IPS-20b (cell line): ENCODE measurements around the gene SND1.
A peak's percentile ranks its signal among the peaks of the same experiment; 100 is the strongest.

Source experiments
- H3K27ac ChIP-seq: one replicate; pipeline ENCODE4 v1.5.1; 2013; ENCODE audit warnings: low read length
- H3K27me3 ChIP-seq: 2 replicates; pipeline ENCODE4 v1.6.1; 2013; ENCODE audit warnings: mild to moderate bottlenecking, low read length, inconsistent platforms; ENCODE audit not compliant: insufficient read depth
- H3K36me3 ChIP-seq: 2 replicates; pipeline ENCODE4 v1.6.1; 2013; ENCODE audit warnings: low read depth, mild to moderate bottlenecking, inconsistent platforms, low read length, moderate library complexity; ENCODE audit not compliant: insufficient read depth
- H3K4me1 ChIP-seq: 2 replicates; pipeline ENCODE4 v1.6.1; 2013; ENCODE audit warnings: mild to moderate bottlenecking, control low read depth, inconsistent platforms, low read length, moderate library complexity; ENCODE audit not compliant: insufficient read depth
- H3K4me3 ChIP-seq: 2 replicates; pipeline ENCODE4 v1.5.1; 2013; ENCODE audit warnings: mild to moderate bottlenecking, low read length, inconsistent platforms
- H3K9ac ChIP-seq: 2 replicates; pipeline ENCODE4 v1.6.1; 2013; ENCODE audit warnings: low read depth, mild to moderate bottlenecking, inconsistent platforms, low read length, moderate library complexity
- H3K9me3 ChIP-seq: 2 replicates; pipeline ENCODE4 v1.6.1; 2013; ENCODE audit warnings: mild to moderate bottlenecking, low read depth, low read length, inconsistent platforms; ENCODE audit not compliant: insufficient read depth

The SND1 gene

DNA sequence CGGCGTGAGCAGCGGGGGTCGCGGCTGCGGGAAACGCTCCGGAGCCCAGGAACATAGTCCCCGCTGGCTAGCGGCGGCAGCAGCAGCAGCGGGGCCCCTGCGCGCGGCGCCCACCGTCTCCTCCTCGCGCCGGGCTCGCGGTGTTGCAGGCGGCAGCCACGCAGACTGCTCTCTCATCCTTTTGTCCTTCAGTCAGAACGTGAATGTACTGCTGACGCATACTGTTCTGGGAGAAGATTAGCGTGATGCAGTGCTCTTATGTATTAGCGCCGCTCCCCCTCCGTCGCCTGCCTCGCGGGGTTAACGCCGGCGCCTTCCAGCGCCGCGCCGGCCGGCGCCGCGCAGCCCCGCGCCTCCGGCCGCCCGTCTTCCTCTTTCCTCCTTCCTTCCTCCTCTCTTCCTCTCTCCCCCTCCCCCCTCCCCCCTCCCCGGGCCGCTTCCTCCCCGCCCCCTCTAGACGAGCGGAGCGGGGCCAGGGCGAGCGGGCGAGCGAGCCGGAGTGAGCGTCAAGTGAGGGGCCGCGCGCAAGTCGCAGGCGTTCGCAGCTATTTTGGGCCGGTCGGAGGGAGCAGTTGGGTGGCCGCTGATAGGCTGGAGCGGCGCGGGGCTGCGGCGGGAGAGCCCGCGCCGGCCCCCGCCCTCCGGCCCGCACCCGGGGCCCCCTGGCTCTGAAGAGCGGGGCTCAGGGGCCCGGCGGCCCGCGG lies 380.1 kb downstream of the SND1 start:
- no peaks in the 10 kb centered on the region for H3K9me3 ChIP-seq
- H3K4me3 ChIP-seq = peak overlapping the region; percentile 75
- H3K4me1 ChIP-seq = peaks cover 19% of the 10 kb centered on the region
- H3K9ac ChIP-seq = peak overlapping the region; percentile 59; the same call in 1 of the 2 replicates
- H3K27me3 ChIP-seq = peaks cover 50% of the 10 kb centered on the region
- H3K36me3 ChIP-seq = peaks cover 15% of the 10 kb centered on the region; the same call in 1 of the 2 replicates
- no peak overlapping the region for H3K27ac ChIP-seq

DNA sequence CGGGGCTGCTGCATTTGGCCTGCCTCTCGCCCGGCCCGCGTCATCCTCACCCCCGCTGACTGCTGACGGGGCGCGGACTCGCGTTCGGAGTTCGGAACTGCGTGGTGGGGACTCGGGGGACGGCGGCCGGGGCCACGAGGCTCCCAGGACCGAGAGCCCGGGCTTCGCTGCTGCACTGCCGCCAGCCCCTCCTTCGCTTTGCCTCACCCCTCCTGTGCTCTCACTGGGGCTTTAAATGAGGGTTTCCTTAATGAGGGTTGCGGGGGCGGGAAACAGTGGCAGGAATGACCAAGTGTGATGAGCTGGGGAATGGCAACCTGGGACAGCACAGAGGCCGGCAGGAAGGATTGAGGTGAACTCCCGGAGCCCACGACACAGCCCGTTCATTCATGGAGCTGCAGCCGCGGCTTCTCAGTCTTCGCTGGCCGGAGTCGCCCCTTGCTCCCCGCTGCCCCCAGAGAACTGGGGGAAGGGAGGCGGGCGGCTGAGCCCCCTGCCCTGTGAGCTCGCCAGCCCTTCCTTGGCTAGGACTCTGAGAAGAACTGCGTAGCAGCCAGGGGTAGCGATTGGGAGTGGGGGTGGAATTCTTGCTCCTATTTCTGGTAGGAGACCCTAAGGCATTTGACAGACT lies 380.7 kb downstream of the SND1 start:
- H3K27me3 ChIP-seq = peaks cover 50% of the 10 kb centered on the region
- no peak overlapping the region for H3K27ac ChIP-seq
- H3K4me1 ChIP-seq = peaks cover 16% of the 10 kb centered on the region
- peak overlapping the region; percentile 75; the same call in 1 of the 2 replicates for H3K4me3 ChIP-seq
- H3K9me3 ChIP-seq = no peaks in the 10 kb centered on the region
- peak overlapping the region; percentile 59; the same call in 1 of the 2 replicates for H3K9ac ChIP-seq
- H3K36me3 ChIP-seq = peaks cover 15% of the 10 kb centered on the region; the same call in 1 of the 2 replicates

DNA sequence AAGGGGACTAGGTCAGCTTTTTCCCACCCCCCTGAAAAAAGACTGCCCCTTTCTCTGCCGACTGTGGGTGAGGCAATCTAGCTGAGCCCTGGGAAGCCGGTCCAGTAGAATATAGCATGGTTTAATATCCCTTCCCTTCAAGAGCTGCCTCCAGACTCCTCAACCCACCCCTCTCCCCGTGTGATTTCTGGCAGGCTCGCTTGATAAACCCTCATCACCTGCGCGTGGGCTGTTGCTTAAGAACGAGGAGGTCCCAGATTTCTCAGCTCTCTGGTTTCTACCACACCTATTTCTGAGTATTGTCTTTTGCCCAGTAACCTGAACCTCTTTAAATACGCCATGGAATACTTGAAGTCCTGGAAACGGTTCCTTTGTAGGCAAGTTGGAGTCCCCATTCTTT lies 381.3 kb downstream of the SND1 start:
- Histone ChIP-seq H3K9ac (peak overlapping the region; percentile 59; the same call in 1 of the 2 replicates), H3K27me3 (peaks cover 50% of the 10 kb centered on the region), H3K9me3 (no peaks in the 10 kb centered on the region), H3K36me3 (peaks cover 15% of the 10 kb centered on the region; the same call in 1 of the 2 replicates), H3K4me3 (peak overlapping the region; percentile 75; the same call in 1 of the 2 replicates), H3K4me1 (peaks cover 11% of the 10 kb centered on the region), H3K27ac (no peak overlapping the region)

- H3K4me1 ChIP-seq = peaks cover 8% of the 10 kb centered on the region
- H3K27me3 ChIP-seq = peaks cover 36% of the 10 kb centered on the region
- H3K36me3 ChIP-seq = peaks cover under 1% of the 10 kb centered on the region; the same call in 1 of the 2 replicates
- H3K4me3 ChIP-seq = no peak overlapping the region
- H3K9ac ChIP-seq = no peak overlapping the region
- no peaks in the 10 kb centered on the region for H3K9me3 ChIP-seq
- no peak overlapping the region for H3K27ac ChIP-seq
These were observed 382.8 kb downstream of the SND1 start for GRCh38 chr7:128034825-128035224.

- Histone ChIP-seq H3K4me1 (peaks cover 4% of the 10 kb centered on the region; the same call in 1 of the 2 replicates), H3K9me3 (no peaks in the 10 kb centered on the region), H3K9ac (no peak overlapping the region), H3K4me3 (no peak overlapping the region), H3K27me3 (peaks cover 27% of the 10 kb centered on the region), H3K36me3 (no peaks in the 10 kb centered on the region), H3K27ac (no peak overlapping the region)
These were observed 383.7 kb downstream of the SND1 start for GRCh38 chr7:128035712-128036111.

DNA sequence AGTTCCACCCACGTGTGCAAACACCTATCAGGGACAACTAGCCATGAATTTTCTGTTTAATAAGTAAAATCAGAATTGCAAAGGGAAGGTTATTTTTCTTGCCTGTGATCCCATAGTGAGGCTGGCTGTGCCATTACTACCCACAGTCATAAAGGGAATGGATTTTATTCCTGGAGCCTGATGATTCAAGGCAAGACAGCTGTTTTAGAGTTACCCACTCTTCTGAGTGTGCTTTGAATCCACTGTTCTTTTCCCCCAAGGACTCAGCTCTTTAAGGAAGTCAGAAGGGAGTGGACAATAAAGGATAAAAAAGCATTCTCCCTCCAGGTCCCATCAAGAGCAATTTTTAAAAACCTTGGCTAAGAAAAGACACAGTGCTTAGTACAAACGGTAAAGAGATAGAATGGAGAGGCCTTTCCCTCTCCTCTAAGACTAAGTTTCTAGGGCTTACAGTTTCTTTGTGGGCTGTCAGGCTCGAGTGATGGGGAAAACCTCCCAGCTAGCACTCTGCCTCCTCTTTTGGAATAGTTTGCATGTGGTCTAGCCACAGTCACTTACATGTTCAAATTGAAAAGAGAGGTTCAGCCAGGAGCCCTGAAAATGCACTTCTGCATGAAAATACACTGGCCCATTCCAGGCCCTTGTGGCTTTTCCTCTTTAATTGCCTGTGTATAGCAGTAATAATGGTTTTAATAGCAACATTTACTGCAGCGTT lies 384.4 kb downstream of the SND1 start:
- Histone ChIP-seq H3K4me1 (peaks cover 4% of the 10 kb centered on the region; the same call in 1 of the 2 replicates), H3K27me3 (peaks cover 27% of the 10 kb centered on the region), H3K27ac (no peak overlapping the region), H3K36me3 (no peaks in the 10 kb centered on the region), H3K9me3 (no peaks in the 10 kb centered on the region), H3K4me3 (no peak overlapping the region), H3K9ac (no peak overlapping the region)

- peaks cover 4% of the 10 kb centered on the region; the same call in 1 of the 2 replicates for H3K4me1 ChIP-seq
- H3K27me3 ChIP-seq = peaks cover 24% of the 10 kb centered on the region
- no peaks in the 10 kb centered on the region for H3K36me3 ChIP-seq
- H3K9me3 ChIP-seq = no peaks in the 10 kb centered on the region
- H3K4me3 ChIP-seq = no peak overlapping the region
- no peak overlapping the region for H3K9ac ChIP-seq
- H3K27ac ChIP-seq = no peak overlapping the region
These were observed 385.1 kb downstream of the SND1 start for GRCh38 chr7:128037081-128037480.

DNA sequence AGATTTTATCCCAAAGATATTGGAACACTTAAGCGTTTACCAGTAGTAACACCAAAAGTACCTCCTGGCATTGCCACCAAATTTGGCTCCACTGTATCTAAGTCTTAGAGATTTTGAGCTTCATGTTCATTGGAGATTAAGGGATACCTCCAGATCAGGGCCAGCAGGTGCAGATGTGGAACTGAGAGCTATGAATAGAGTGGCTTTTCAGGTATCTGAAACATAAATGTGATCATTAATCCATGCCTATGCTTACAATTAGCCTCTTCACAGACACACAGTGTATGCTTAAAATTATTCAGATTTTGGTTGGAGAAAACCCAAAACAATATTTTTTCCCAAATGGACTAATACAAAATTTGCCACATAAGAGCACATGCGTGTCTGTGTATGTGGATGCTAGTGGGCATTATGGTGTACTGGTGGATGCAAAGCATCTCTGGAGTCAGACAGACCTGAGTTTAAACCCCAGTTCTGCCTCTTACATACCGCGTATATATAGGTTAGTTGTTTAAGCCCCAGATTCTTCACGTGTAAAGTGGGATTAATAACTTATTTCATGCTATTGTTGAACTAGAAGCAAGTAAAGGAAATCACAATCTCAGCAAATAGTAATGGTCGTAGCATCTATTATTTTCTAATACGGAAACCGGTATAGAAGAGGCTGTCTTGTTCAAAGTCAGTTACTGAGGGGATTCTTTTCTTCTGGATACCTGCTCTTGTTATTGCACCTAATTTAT lies 386.1 kb downstream of the SND1 start:
- Histone ChIP-seq H3K4me3 (no peak overlapping the region), H3K9me3 (no peaks in the 10 kb centered on the region), H3K27me3 (peaks cover 16% of the 10 kb centered on the region), H3K36me3 (no peaks in the 10 kb centered on the region), H3K9ac (no peak overlapping the region), H3K4me1 (peaks cover 3% of the 10 kb centered on the region; the same call in 1 of the 2 replicates), H3K27ac (no peak overlapping the region)

- no peaks in the 10 kb centered on the region for H3K36me3 ChIP-seq
- H3K4me1 ChIP-seq = no peaks in the 10 kb centered on the region
- no peak overlapping the region for H3K4me3 ChIP-seq
- no peak overlapping the region for H3K9ac ChIP-seq
- no peak overlapping the region for H3K27ac ChIP-seq
- H3K9me3 ChIP-seq = no peaks in the 10 kb centered on the region
- H3K27me3 ChIP-seq = peaks cover under 1% of the 10 kb centered on the region; the same call in 1 of the 2 replicates
These were observed 387.6 kb downstream of the SND1 start for GRCh38 chr7:128039544-128039953.

DNA sequence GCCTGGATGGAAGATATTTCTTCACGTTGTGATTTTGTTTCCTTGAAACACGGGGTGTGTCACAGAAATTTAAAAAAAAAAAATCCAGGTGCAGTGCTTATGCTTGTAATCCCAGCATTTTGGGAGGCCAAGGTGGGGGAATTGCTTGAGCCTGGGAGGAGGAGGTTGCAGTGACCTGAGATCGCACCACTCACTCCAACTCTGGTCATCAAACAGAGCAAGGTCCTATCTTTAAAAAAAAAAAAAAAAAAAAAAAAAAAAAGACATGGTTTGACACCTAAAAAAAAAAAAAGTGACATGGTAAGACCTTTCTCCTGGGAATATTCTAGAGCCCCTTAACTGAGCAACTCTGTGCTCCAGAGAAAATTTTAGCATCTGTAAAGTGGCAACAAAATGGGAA lies 388.2 kb downstream of the SND1 start:
- no peaks in the 10 kb centered on the region for H3K36me3 ChIP-seq
- H3K4me3 ChIP-seq = no peak overlapping the region
- no peaks in the 10 kb centered on the region for H3K9me3 ChIP-seq
- no peak overlapping the region for H3K9ac ChIP-seq
- H3K4me1 ChIP-seq = no peaks in the 10 kb centered on the region
- no peak overlapping the region for H3K27ac ChIP-seq
- H3K27me3 ChIP-seq = no peaks in the 10 kb centered on the region

- H3K4me3 ChIP-seq = no peak overlapping the region
- H3K27ac ChIP-seq = no peak overlapping the region
- no peaks in the 10 kb centered on the region for H3K4me1 ChIP-seq
- H3K9ac ChIP-seq = no peak overlapping the region
- no peaks in the 10 kb centered on the region for H3K27me3 ChIP-seq
- H3K36me3 ChIP-seq = no peaks in the 10 kb centered on the region
- no peaks in the 10 kb centered on the region for H3K9me3 ChIP-seq
These were observed 389.2 kb downstream of the SND1 start for GRCh38 chr7:128041203-128041602.
